Esophagus squamous epithelium (tissue), 5 donors: ENCODE measurements around the gene ENOSF1. TPM values are rescaled to one million over a fixed set of nuclear protein-coding genes. Genes with fewer than 3 reads are reported as not detected.
A peak's percentile ranks its signal among the peaks of the same experiment; 100 is the strongest.

ENCODE experiments used
- DNase-seq: peaks from one replicate; lab custom pipeline; 2025; lab: John Stamatoyannopoulos, UW
- H3K27ac ChIP-seq, 4 donors: fragments of 200-600 bp; sonication (generic); one replicate each; pipeline ENCODE4 v1.5.1; 2016 to 2019; ENCODE audit warnings: mild to moderate bottlenecking in 1 of 4
- H3K27me3 ChIP-seq, 4 donors: fragments of 200-600 bp; sonication (generic); 1 replicate in 3 of 4; 2 replicates in 1 of 4; pipeline versions ENCODE4 v1.5.1 to v1.6.0; 2017 to 2021; ENCODE audit warnings: antibody characterized with exemption in 1 of 4
- H3K36me3 ChIP-seq, 3 donors: fragments of 200-600 bp; sonication (generic); one replicate each; pipeline ENCODE4 v1.5.1; 2016 to 2019
- H3K4me1 ChIP-seq, 3 donors: fragments of 200-600 bp; sonication (generic); one replicate each; pipeline ENCODE4 v1.5.1; 2017 to 2019
- H3K4me3 ChIP-seq, 4 donors: fragments of 200-600 bp; sonication (generic); 1 replicate in 3 of 4; 2 replicates in 1 of 4; pipeline ENCODE4 v1.5.1; 2016 to 2019; ENCODE audit warnings: mild to moderate bottlenecking in 2 of 4, moderate library complexity in 1 of 4
- H3K9me3 ChIP-seq, 3 donors: fragments of 200-600 bp; sonication (generic); one replicate each; pipeline ENCODE4 v1.5.1; 2016 to 2019
- CTCF ChIP-seq, 6 experiments: fragments of 450-650 bp in 4 of 6; fragments of 200-600 bp in 2 of 6; sonication (generic) in 2 of 6; IDR thresholded peaks; one replicate each; pipeline ENCODE4 v1.5.1; 2016 to 2019; ENCODE audit warnings: antibody characterized with exemption in 6 of 6, mild to moderate bottlenecking in 4 of 6, moderate library complexity in 4 of 6
- POLR2A ChIP-seq, 4 donors: fragments of 450-650 bp; IDR thresholded peaks; one replicate each; pipeline ENCODE4 v1.6.1; 2017; ENCODE audit warnings: antibody characterized with exemption in 4 of 4, mild to moderate bottlenecking in 4 of 4, moderate library complexity in 3 of 4
- WGBS, 2 donors: methylation state at CpG; one replicate each; pipeline ENCODE4 v1.1.5; 2018; 5-methylcytosine and 5-hydroxymethylcytosine counted together
- intact Hi-C: fragments of 100-400 bp; cut with DNase I; formaldehyde crosslinking; loops from one replicate; pipeline ENCODE4 v1.15.0; 2022
- total RNA-seq, 4 donors: library from RNA; depleted of rRNA; stranded (reverse); fragments of >200 nt; gene quantifications; one replicate each; pipeline ENCODE4 v1.1.0, GENCODE V29; 2016
- donor health status: DM: yes; HTN: yes; CAD: no.

Gene ENOSF1
- total RNA-seq, 4 donors from 2014 or later, result 31.7 to 63.7 (median 47.1) TPM

GRCh38 chr18:708096-708495, 4.3 kb downstream of the ENOSF1 start:
- intact Hi-C loops, result no loop called here

GRCh38 chr18:706405-706804, 6.0 kb downstream of the ENOSF1 start:
- intact Hi-C loops, result no loop called here
- no peak for DNase-seq
- Histone ChIP-seq H3K4me1 (peaks cover 11 to 55% (median 22%) of the 10 kb centered on the region in 3 donors), H3K27me3 (no peaks in the 10 kb centered on the region), H3K36me3 (peaks cover 0 to 45% (median 0%) of the 10 kb centered on the region in 3 donors), H3K27ac (no peak overlapping the region), H3K9me3 (no peaks in the 10 kb centered on the region), H3K4me3 (no peak overlapping the region)
- no peak for TF ChIP-seq POLR2A (IDR thresholded peaks at IDR 0.05)
- TF ChIP-seq CTCF (IDR thresholded peaks at IDR 0.05), result no peak
- WGBS, 2 donors, result 86 to 88% methylated on average over 5 to 8 of the region's 8 CpGs

More at GRCh38 chr18:708096-708495, 4.3 kb downstream of the ENOSF1 start:
- no peak overlapping the region for H3K27ac ChIP-seq
- peaks cover 0 to 45% (median 0%) of the 10 kb centered on the region in 3 donors for H3K36me3 ChIP-seq
- H3K4me3 ChIP-seq, result no peak overlapping the region
- peaks cover 14 to 53% (median 14%) of the 10 kb centered on the region in 3 donors for H3K4me1 ChIP-seq
- H3K27me3 ChIP-seq, result no peaks in the 10 kb centered on the region
- no peak for TF ChIP-seq CTCF (IDR thresholded peaks at IDR 0.05)
- no peak for TF ChIP-seq POLR2A (IDR thresholded peaks at IDR 0.05)
- H3K9me3 ChIP-seq, result no peaks in the 10 kb centered on the region
- no peak for DNase-seq
- 72 to 89% methylated on average over 5 to 7 of the region's 10 CpGs for WGBS, 2 donors

GRCh38 chr18:703213-703967, 9.0 kb downstream of the ENOSF1 start:
- 47% methylated on average over 7 to 8 of the region's 8 CpGs for WGBS, 2 donors
- DNase-seq, result no peak
- peaks cover 0 to 47% (median 0%) of the 10 kb centered on the region in 3 donors for H3K36me3 ChIP-seq
- H3K4me3 ChIP-seq, result no peak overlapping the region
- TF ChIP-seq CTCF (IDR thresholded peaks at IDR 0.05), result no peak
- TF ChIP-seq POLR2A (IDR thresholded peaks at IDR 0.05), result no peak
- no peaks in the 10 kb centered on the region for H3K9me3 ChIP-seq
- peaks cover 5 to 49% (median 17%) of the 10 kb centered on the region in 3 donors for H3K4me1 ChIP-seq
- intact Hi-C loops, result no loop called here
- no peaks in the 10 kb centered on the region for H3K27me3 ChIP-seq
- H3K27ac ChIP-seq, result peak overlapping the region; percentile 62 to 78 (median 71)

GRCh38 chr18:697800-698199, 14.6 kb downstream of the ENOSF1 start:
- Histone ChIP-seq H3K4me1 (peaks cover 0 to 21% (median 6%) of the 10 kb centered on the region in 3 donors), H3K4me3 (no peak overlapping the region), H3K27ac (no peak overlapping the region), H3K9me3 (no peaks in the 10 kb centered on the region), H3K27me3 (no peaks in the 10 kb centered on the region), H3K36me3 (peaks cover 0 to 57% (median 3%) of the 10 kb centered on the region in 3 donors)
- TF ChIP-seq CTCF (IDR thresholded peaks at IDR 0.05) (peak in 1 of 6 experiments; percentile 19), POLR2A (IDR thresholded peaks at IDR 0.05) (no peak)
- intact Hi-C loops, result no loop called here
- 79 to 89% methylated on average over 10 of the region's 10 CpGs for WGBS, 2 donors
- DNase-seq, result no peak

GRCh38 chr18:697012-697411, 15.4 kb downstream of the ENOSF1 start:
- Histone ChIP-seq H3K4me3 (no peak overlapping the region), H3K4me1 (peaks cover 0 to 14% (median 0%) of the 10 kb centered on the region in 3 donors), H3K36me3 (peaks cover under 1 to 65% (median 7%) of the 10 kb centered on the region in 3 donors), H3K27me3 (no peaks in the 10 kb centered on the region), H3K9me3 (no peaks in the 10 kb centered on the region), H3K27ac (no peak overlapping the region)
- 94% methylated on average over 4 of the region's 4 CpGs for WGBS, 2 donors
- no peak for DNase-seq
- intact Hi-C loops, result no loop called here
- TF ChIP-seq CTCF (IDR thresholded peaks at IDR 0.05) (no peak), POLR2A (IDR thresholded peaks at IDR 0.05) (no peak)
